CD8-positive, alpha-beta memory T cell (primary cell): ENCODE measurements around the gene RAB25. TPM values are rescaled to one million over a fixed set of nuclear protein-coding genes. Genes with fewer than 3 reads are reported as not detected.
A peak's percentile ranks its signal among the peaks of the same experiment; 100 is the strongest.

Source experiments
- CTCF ChIA-PET: fragments of 350-600 bp; sonication (Branson Sonifier 250); formaldehyde crosslinking; loops from one replicate; lab custom pipeline; 2021; ENCODE audit warnings: antibody characterized with exemption; lab: Charles Lee
- POLR2A ChIA-PET: fragments of 350-600 bp; sonication (Branson Sonifier 250); formaldehyde crosslinking; loops from one replicate; lab custom pipeline; 2021; ENCODE audit warnings: antibody characterized with exemption; lab: Charles Lee
- DNase-seq, 5 donors: peaks; one replicate each; pipeline versions ENCODE4 v3.0.0 to v3.0.0-alpha.2; 2020 to 2022; ENCODE audit warnings: mixed read lengths in 1 of 5
- H3K27ac ChIP-seq: one replicate; pipeline ENCODE4 v1.7.0; 2013; ENCODE audit warnings: low read depth, mild to moderate bottlenecking, low read length, moderate library complexity
- H3K27me3 ChIP-seq: 2 replicates; pipeline ENCODE4 v1.7.0; 2013; ENCODE audit warnings: low read length, mild to moderate bottlenecking; ENCODE audit not compliant: insufficient read depth, poor library complexity, severe bottlenecking
- H3K36me3 ChIP-seq: 2 replicates; pipeline ENCODE4 v1.7.0; 2013; ENCODE audit warnings: mild to moderate bottlenecking, low read length, moderate library complexity; ENCODE audit not compliant: insufficient read depth
- H3K4me1 ChIP-seq: 2 replicates; pipeline ENCODE4 v1.7.0; 2013; ENCODE audit warnings: mild to moderate bottlenecking, low read length, moderate library complexity; ENCODE audit not compliant: insufficient read depth
- H3K4me3 ChIP-seq: 2 replicates; pipeline ENCODE4 v1.7.0; 2013; ENCODE audit warnings: mild to moderate bottlenecking, low read length
- H3K9me3 ChIP-seq: 2 replicates; pipeline ENCODE4 v1.7.0; 2013; ENCODE audit warnings: mild to moderate bottlenecking, low read length
- H3K27ac Mint-ChIP-seq, 8 donors: one replicate each; pipeline ENCODE4 v1.8.0; 2020 to 2021; ENCODE audit warnings: mixed read lengths in 8 of 8, mild to moderate bottlenecking in 6 of 8, inconsistent platforms in 3 of 8, moderate library complexity in 3 of 8
- H3K27me3 Mint-ChIP-seq, 2 donors: one replicate each; pipeline ENCODE4 v1.8.0; 2020 to 2021; ENCODE audit warnings: mixed read lengths in 2 of 2, mild to moderate bottlenecking in 1 of 2, moderate library complexity in 1 of 2
- H3K36me3 Mint-ChIP-seq, 3 donors: one replicate each; pipeline ENCODE4 v1.8.0; 2020 to 2021; ENCODE audit warnings: mixed read lengths in 3 of 3, inconsistent platforms in 1 of 3, mild to moderate bottlenecking in 1 of 3
- H3K4me1 Mint-ChIP-seq, 3 donors: one replicate each; pipeline ENCODE4 v1.8.0; 2020 to 2021; ENCODE audit warnings: mixed read lengths in 3 of 3, inconsistent platforms in 1 of 3, mild to moderate bottlenecking in 1 of 3
- H3K4me3 Mint-ChIP-seq, 7 donors: one replicate each; pipeline ENCODE4 v1.8.0; 2020 to 2021; ENCODE audit warnings: mixed read lengths in 7 of 7, mild to moderate bottlenecking in 6 of 7, moderate library complexity in 4 of 7, inconsistent platforms in 2 of 7
- H3K9me3 Mint-ChIP-seq, 5 donors: one replicate each; pipeline ENCODE4 v1.8.0; 2020 to 2022; ENCODE audit warnings: mixed read lengths in 5 of 5, mild to moderate bottlenecking in 3 of 5, moderate library complexity in 2 of 5, inconsistent platforms in 1 of 5
- polyA plus RNA-seq: library from polyadenylated mRNA; unstranded; fragments of 300-500 nt; fragmentation: Illumina TruSeq; gene quantifications from one replicate; pipeline ENCODE4 v1.2.3, GENCODE V29; 2021
- total RNA-seq, 2 experiments: library from RNA; stranded (reverse); gene quantifications; one replicate each; pipeline ENCODE4 v1.2.3, GENCODE V29; 2021

The RAB25 gene
- total and polyA plus RNA-seq, 3 experiments from 2014 or later, result 0.76 TPM; not detected in 2

DNA sequence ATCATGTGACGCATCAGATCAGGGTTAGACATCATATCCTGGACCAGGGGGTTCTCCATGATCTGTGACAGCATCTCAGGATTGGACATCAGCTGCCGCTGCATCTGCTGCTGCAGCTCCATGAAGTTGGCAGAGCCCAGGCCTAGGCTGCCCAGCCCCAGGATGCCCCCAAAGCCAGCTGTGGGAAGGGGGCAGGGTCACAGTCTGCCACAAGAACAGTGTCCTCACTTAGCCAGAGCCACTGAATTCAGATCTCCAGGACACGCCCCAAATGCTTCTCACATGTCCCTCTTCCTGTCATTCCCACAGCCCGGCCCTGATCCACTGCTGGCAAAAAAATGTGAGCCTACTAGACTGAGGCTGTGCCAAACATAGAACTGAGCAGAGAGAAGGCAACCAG, 10.6 kb upstream of the RAB25 start:
- H3K4me3 Mint-ChIP-seq, result peak overlapping the region in 1 of 7 donors; percentile 45
- POLR2A ChIA-PET, result no interaction called here

DNA sequence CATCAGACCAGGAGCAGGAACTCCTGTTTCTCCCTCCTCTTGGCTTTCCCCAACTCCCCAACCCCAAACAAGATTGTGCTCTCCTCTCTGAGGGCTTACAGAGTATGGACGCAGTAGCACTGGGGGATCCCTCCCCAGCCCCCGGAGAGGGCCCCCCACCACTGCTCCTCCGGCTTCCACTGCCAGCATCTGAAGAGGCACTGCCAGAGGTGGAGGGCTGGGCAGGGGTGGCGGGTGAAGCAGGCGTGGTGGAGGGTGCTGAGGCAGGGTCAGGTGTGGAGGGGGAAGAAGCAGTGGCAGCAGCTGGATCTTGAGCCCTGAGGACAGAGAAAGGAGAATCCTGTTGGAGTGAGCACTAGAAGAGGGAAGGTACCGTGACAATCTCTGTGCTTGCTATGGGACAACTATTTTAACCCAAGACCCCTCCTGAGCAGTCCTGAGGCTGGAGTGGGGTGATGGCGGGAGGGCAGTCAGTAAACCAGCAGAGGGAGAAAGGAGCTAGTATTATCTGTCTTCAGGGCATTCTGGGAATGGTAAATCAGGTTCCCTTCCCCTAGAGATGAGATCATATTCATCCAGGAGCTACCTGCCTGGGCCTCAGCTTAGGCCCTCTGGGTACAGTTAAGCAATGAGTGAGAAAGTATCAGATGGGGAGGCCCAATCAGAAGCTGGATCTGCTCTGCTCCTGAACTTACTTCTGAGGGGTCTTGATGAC, 9.8 kb upstream of the RAB25 start:
- POLR2A ChIA-PET, result no interaction called here
- CTCF ChIA-PET, result no interaction called here
- Mint-ChIP-seq H3K4me3 (peak overlapping the region in 3 of 7 donors; percentile 45 to 60 (median 59)), H3K4me1 (peaks cover 25 to 41% (median 30%) of the 10 kb centered on the region in 3 donors), H3K27me3 (no peaks in the 10 kb centered on the region), H3K9me3 (no peaks in the 10 kb centered on the region), H3K36me3 (peaks cover 0 to 48% (median 5%) of the 10 kb centered on the region in 3 donors), H3K27ac (peak overlapping the region in 1 of 8 donors; percentile 72)
- H3K27ac ChIP-seq, result no peak overlapping the region
- H3K9me3 ChIP-seq, result no peaks in the 10 kb centered on the region
- H3K36me3 ChIP-seq, result no peaks in the 10 kb centered on the region
- H3K4me3 ChIP-seq, result no peak overlapping the region
- H3K27me3 ChIP-seq, result no peaks in the 10 kb centered on the region
- H3K4me1 ChIP-seq, result peaks cover 16% of the 10 kb centered on the region
- no peak for DNase-seq

More for the DNA sequence above, 10.6 kb upstream of the RAB25 start:
- Mint-ChIP-seq H3K4me1 (peaks cover 22 to 35% (median 27%) of the 10 kb centered on the region in 3 donors), H3K36me3 (peaks cover 0 to 48% (median 5%) of the 10 kb centered on the region in 3 donors), H3K9me3 (no peaks in the 10 kb centered on the region), H3K27ac (peak overlapping the region in 1 of 8 donors; percentile 32), H3K27me3 (no peaks in the 10 kb centered on the region)
- Histone ChIP-seq H3K27me3 (no peaks in the 10 kb centered on the region), H3K36me3 (no peaks in the 10 kb centered on the region), H3K4me3 (no peak overlapping the region), H3K4me1 (peaks cover 13% of the 10 kb centered on the region), H3K27ac (no peak overlapping the region), H3K9me3 (no peaks in the 10 kb centered on the region)
- no peak for DNase-seq
- CTCF ChIA-PET, result no interaction called here

DNA sequence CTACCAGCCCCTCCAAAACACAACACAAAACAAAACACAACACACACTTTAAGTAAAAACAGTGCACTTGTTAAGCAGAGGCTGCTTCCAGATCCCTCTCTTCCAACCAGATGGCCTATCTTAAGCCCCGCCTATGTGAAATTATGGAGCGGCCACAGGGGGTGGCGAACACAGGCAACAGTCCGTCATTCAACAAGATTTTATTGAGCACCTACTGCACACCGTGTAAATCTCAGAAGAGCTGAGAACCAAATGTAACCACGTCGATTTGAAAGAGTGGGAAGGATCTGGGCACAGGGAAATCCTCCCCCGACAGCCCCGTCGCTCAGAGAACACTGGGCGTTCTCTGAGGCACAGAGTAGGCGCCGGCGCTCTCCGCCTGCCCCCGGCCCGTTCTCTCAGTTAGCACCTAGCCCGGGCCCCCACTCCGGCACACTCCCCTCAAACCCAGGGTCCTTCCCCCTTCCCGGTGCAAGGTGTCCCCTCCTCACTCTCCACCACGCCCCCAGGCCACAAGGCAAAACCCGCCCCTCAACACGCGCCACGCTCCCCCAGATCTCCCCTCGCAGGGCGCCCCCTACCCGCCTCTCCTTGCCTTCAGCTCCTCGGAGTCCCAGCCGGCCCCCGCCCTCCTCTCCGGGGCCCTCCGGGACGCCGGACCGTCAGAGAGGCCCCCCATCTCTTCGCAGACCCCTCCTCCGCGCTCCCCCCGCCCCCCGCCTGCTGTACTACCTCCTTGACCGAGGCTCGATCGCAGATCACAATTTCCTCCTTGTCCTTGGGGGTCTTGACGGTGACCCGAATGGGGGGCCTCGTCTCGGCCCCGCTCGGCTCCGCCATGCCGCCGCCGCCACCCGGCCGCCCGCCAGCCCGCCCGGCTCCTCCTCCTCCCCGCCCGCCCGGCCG, 7.8 kb upstream of the RAB25 start:
- DNase-seq, result peak; percentile 55 to 81 (median 69)
- Histone ChIP-seq H3K27me3 (no peaks in the 10 kb centered on the region), H3K9me3 (no peaks in the 10 kb centered on the region), H3K4me1 (peaks cover 16% of the 10 kb centered on the region), H3K36me3 (no peaks in the 10 kb centered on the region), H3K4me3 (peak overlapping the region; percentile 52), H3K27ac (peak overlapping the region; percentile 52)
- peak overlapping the region; percentile 85 to 99 (median 94) for H3K4me3 Mint-ChIP-seq
- peak overlapping the region; percentile 65 to 98 (median 93) for H3K27ac Mint-ChIP-seq
- CTCF ChIA-PET, result interaction anchor here (1.3 to 1.6 kb wide), 2 partner anchors 23 to 118 kb away, joined by 3 to 4 read pairs; partner anchors contain the start of gene KHDC4
- peaks cover 29 to 49% (median 35%) of the 10 kb centered on the region in 3 donors for H3K4me1 Mint-ChIP-seq
- peaks cover 0 to 57% (median 4%) of the 10 kb centered on the region in 3 donors for H3K36me3 Mint-ChIP-seq
- POLR2A ChIA-PET, result interaction anchor here (0.6 kb wide), 3 partner anchors 171 to 447 kb away, joined by 3 to 4 read pairs (median 3); no protein-coding TSS in a partner anchor
- no peaks in the 10 kb centered on the region for H3K27me3 Mint-ChIP-seq
- no peaks in the 10 kb centered on the region for H3K9me3 Mint-ChIP-seq

DNA sequence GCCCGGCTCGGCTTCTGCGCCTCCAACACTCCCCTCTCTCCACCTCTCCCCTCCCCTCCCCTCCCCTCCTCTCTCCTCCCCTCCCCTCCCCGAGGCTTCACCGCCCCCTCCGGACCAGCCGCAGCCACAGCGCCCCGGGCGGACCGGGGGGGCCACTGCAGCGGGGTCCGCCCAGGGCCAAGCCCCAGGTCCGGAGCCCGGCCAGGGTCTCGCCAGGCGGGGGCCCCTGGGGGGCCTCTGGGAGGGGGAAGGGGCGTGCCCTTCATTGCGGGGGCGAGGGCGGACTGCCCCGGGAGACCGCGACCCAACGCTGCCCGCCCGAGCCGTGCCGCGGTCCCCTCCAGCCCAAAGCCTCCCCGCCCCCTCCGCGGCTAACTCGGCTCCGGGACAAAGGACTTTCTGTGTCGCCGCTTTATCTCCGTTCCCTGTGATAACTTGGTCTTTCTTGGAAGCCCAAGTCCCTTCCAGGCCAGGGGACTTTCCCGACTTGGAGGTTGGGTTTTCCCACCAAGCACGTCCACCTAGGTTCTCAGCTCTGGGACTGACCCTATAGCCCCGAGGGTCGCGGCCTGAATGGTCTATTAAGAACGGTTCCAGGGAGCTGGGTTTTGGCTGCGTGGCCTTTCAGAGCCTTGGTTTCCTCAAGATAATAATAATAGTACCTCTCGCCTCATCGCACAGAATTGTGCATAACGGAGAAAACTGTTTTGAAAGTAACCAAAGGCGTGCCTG, 7.0 kb upstream of the RAB25 start, which contains the start of gene UBQLN4:
UBQLN4 (minus strand) TSS at position 31 of the 732 bp plus-strand sequence. CDS start 97 bp downstream, outside the sequence.
- Mint-ChIP-seq H3K27me3 (no peaks in the 10 kb centered on the region), H3K36me3 (peaks cover 0 to 55% (median 4%) of the 10 kb centered on the region in 3 donors), H3K9me3 (no peaks in the 10 kb centered on the region), H3K4me3 (peak within 1 kb of the TSS; percentile 90 to 99 (median 96)), H3K27ac (peak within 1 kb of the TSS; percentile 84 to 98 (median 96)), H3K4me1 (peaks cover 29 to 49% (median 35%) of the 10 kb centered on the region in 3 donors)
- Histone ChIP-seq H3K4me3 (peak within 1 kb of the TSS; percentile 96), H3K9me3 (no peaks in the 10 kb centered on the region), H3K27ac (peak within 1 kb of the TSS; percentile 79), H3K36me3 (no peaks in the 10 kb centered on the region), H3K27me3 (no peaks in the 10 kb centered on the region), H3K4me1 (peaks cover 16% of the 10 kb centered on the region)
- CTCF ChIA-PET, result interaction anchor here (1.6 kb wide), 1 partner anchor 119 kb away, joined by 4 read pairs; the partner anchor contains the start of gene KHDC4
- POLR2A ChIA-PET, result interaction anchor here (0.6 kb wide), 2 partner anchors 170 to 203 kb away, joined by 3 to 4 read pairs; no protein-coding TSS in a partner anchor
- peak; percentile 77 to 89 (median 81) for DNase-seq

DNA sequence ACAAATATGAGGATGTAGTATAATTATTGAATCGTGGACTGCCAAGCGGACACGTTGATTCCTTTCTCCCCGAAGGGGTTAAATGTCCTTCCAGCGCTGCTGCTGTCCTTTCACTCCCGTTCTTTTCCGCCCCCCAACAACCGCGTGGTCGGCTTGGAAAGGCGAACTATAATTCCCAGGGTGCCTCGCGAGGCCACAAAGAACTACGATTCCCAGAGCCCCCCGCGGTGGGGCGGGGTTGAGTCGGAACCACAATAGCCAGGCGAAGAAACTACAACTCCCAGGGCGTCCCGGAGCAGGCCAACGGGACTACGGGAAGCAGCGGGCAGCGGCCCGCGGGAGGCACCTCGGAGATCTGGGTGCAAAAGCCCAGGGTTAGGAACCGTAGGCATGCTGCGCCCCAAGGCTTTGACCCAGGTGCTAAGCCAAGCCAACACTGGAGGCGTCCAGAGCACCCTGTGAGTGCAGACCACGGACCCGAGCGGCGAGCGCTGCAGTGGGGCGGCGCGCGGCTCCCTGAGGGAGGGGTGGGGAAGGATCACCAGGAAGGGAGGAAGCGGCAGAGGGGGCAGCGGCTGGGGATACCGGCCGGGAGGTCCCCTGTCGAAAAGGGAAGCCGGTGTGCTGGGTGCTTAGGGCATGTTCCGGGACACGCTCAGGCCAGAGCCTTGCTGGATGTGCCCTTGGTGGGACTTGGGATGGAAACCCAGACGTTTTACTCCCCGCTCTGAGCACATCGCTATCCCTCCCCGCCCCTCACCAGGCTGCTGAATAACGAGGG, 6.3 kb upstream of the RAB25 start, which contains the start of gene LAMTOR2:
LAMTOR2 (plus strand) TSS at position 283 of the 781 bp plus-strand sequence; CDS start at position 391, 108 bp downstream.
- Histone ChIP-seq H3K9me3 (no peaks in the 10 kb centered on the region), H3K27me3 (no peaks in the 10 kb centered on the region), H3K4me3 (peak within 1 kb of the TSS; percentile 96), H3K36me3 (no peaks in the 10 kb centered on the region), H3K4me1 (peaks cover 16% of the 10 kb centered on the region), H3K27ac (peak within 1 kb of the TSS; percentile 79)
- no peaks in the 10 kb centered on the region for H3K9me3 Mint-ChIP-seq
- peak; percentile 89 to 95 (median 93) for DNase-seq
- peaks cover 0 to 48% (median 4%) of the 10 kb centered on the region in 3 donors for H3K36me3 Mint-ChIP-seq
- ChIA-PET POLR2A (no interaction called here), CTCF (no interaction called here)
- H3K4me1 Mint-ChIP-seq, result peaks cover 29 to 49% (median 35%) of the 10 kb centered on the region in 3 donors
- H3K27me3 Mint-ChIP-seq, result no peaks in the 10 kb centered on the region
- peak within 1 kb of the TSS; percentile 90 to 99 (median 96) for H3K4me3 Mint-ChIP-seq
- peak within 1 kb of the TSS; percentile 84 to 98 (median 95) for H3K27ac Mint-ChIP-seq

DNA sequence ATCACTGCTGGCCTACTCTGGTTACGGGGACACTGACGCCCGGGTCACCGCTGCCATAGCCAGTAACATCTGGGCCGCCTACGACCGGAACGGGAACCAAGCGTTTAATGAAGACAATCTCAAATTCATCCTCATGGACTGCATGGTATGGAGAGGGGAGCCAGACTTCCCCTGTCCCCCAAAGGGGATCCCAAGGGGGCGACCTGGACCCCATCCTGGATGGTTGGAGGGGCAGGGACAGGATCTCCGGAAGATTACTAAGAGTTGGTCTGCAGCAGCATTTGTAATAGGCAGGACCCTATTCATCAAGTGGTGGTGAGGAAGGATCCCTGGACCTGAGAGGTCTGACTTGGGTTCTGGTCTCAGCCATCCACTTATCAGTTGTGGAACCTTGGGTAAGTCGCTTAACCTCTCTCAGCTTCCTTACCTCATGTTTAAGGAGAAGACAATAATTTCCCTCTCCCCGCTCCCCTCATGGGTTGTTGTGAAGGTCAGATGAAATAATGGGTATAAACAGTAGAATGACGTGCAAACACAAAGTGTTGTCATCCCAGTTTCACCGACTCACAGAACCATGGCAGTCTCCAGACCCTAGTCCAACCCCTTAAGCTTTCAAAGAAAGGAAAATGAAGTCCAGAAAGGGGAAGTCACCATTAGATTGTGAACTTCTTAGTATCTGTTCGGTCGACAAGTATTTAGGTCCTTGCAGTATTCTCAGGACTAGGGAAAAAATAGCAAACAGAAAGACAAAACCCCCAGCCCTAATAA, 5.5 kb upstream of the RAB25 start:
- DNase-seq, result peak in 1 of 5 donors; percentile 14
- no peaks in the 10 kb centered on the region for H3K27me3 Mint-ChIP-seq
- Histone ChIP-seq H3K4me3 (peak overlapping the region; percentile 96), H3K27ac (peak overlapping the region; percentile 79), H3K36me3 (no peaks in the 10 kb centered on the region), H3K4me1 (peaks cover 16% of the 10 kb centered on the region), H3K9me3 (no peaks in the 10 kb centered on the region), H3K27me3 (no peaks in the 10 kb centered on the region)
- peaks cover 29 to 47% (median 35%) of the 10 kb centered on the region in 3 donors for H3K4me1 Mint-ChIP-seq
- ChIA-PET POLR2A (no interaction called here), CTCF (no interaction called here)
- H3K9me3 Mint-ChIP-seq, result no peaks in the 10 kb centered on the region
- H3K4me3 Mint-ChIP-seq, result peak overlapping the region; percentile 88 to 98 (median 96)
- peak overlapping the region in 6 of 8 donors; percentile 37 to 97 (median 82) for H3K27ac Mint-ChIP-seq
- peaks cover 0 to 41% (median 1%) of the 10 kb centered on the region in 3 donors for H3K36me3 Mint-ChIP-seq
